H1 (cell line): Measurements from ENCODE around the gene NAALADL1. TPM values are rescaled to one million over a fixed set of nuclear protein-coding genes. Genes with fewer than 3 reads are reported as not detected.

ENCODE experiments used
- CTCF ChIA-PET: fragments of 300-600 bp; sonication (Branson Sonifier 250); formaldehyde crosslinking; loops from one replicate; lab custom pipeline; 2021; ENCODE audit not compliant: partially characterized antibody; lab: Charles Lee
- POLR2A ChIA-PET: fragments of 300-600 bp; sonication (Branson Sonifier 250); formaldehyde crosslinking; loops from one replicate; lab custom pipeline; 2021; ENCODE audit warnings: inconsistent platforms; ENCODE audit not compliant: partially characterized antibody; lab: Charles Lee
- DNase-seq, 2 experiments: peaks; one replicate each; pipeline versions ENCODE4 v3.0.0 to v3.0.0-alpha.2; 2010 to 2022; ENCODE audit warnings: low spot score in 2 of 2, low read depth in 1 of 2, mixed read lengths in 1 of 2
- FAIRE-seq: peaks from 2 replicates; lab custom pipeline; 2011; peaks lifted over from hg19 to GRCh38; lab: Jason Lieb, UNC
- H2AFZ ChIP-seq: 2 replicates; pipeline ENCODE4 v1.8.1; 2012; ENCODE audit warnings: low read length, inconsistent platforms
- H2AK5ac ChIP-seq: 2 replicates; pipeline ENCODE4 v1.6.1; 2013; ENCODE audit warnings: low read depth, low read length
- H2BK120ac ChIP-seq: replicated peaks from 2 replicates; pipeline ENCODE3; 2013; ENCODE audit warnings: low read depth, low read length, inconsistent platforms
- H2BK12ac ChIP-seq: 2 replicates; pipeline ENCODE4 v1.6.1; 2013; ENCODE audit warnings: low read depth, low read length
- H2BK15ac ChIP-seq: 2 replicates; pipeline ENCODE4 v1.6.1; 2013; ENCODE audit warnings: low read length
- H2BK20ac ChIP-seq: 2 replicates; pipeline ENCODE4 v1.6.1; 2013; ENCODE audit warnings: low read length
- H2BK5ac ChIP-seq: 2 replicates; pipeline ENCODE4 v1.6.1; 2013; ENCODE audit warnings: low read depth, low read length
- H3K14ac ChIP-seq: 2 replicates; pipeline ENCODE4 v1.6.1; 2013; ENCODE audit warnings: inconsistent platforms; ENCODE audit not compliant: insufficient read length
- H3K18ac ChIP-seq: 2 replicates; pipeline ENCODE4 v1.6.1; 2013; ENCODE audit warnings: low read length; ENCODE audit errors: extremely low read depth
- H3K23ac ChIP-seq: 2 replicates; pipeline ENCODE4 v1.6.1; 2013; ENCODE audit warnings: inconsistent platforms; ENCODE audit not compliant: insufficient read length
- H3K23me2 ChIP-seq: 2 replicates; pipeline ENCODE4 v1.6.1; 2013; ENCODE audit warnings: low read depth, low read length
- H3K27ac ChIP-seq: 2 replicates; pipeline ENCODE4 v1.6.1; 2011; ENCODE audit warnings: low read depth, low read length, inconsistent platforms
- H3K27me3 ChIP-seq, 4 experiments: replicated peaks in 1 of 4; 1 replicate in 1 of 4; 2 replicates in 3 of 4; pipeline versions ENCODE4 v1.6.1 to v1.8.1; 2011 to 2013; ENCODE audit warnings: low read length in 3 of 4, mild to moderate bottlenecking in 3 of 4, inconsistent platforms in 2 of 4, mixed read lengths in 2 of 4, moderate library complexity in 1 of 4; ENCODE audit not compliant: control insufficient read depth in 3 of 4, insufficient read depth in 3 of 4; ENCODE audit errors: extremely low read depth in 1 of 4
- H3K36me3 ChIP-seq, 4 experiments: 2 replicates each; pipeline versions ENCODE4 v1.6.1 to v1.8.1; 2011 to 2013; ENCODE audit warnings: mild to moderate bottlenecking in 4 of 4, low read length in 3 of 4, moderate library complexity in 2 of 4, control low read depth in 1 of 4, inconsistent platforms in 1 of 4; ENCODE audit not compliant: insufficient read depth in 4 of 4, control insufficient read depth in 2 of 4
- H3K4ac ChIP-seq: replicated peaks from 2 replicates; pipeline ENCODE3; 2013; ENCODE audit warnings: low read length, low read depth, mixed read lengths, inconsistent platforms; ENCODE audit not compliant: insufficient read length
- H3K4me1 ChIP-seq, 4 experiments: replicated peaks in 1 of 4; 1 replicate in 1 of 4; 2 replicates in 3 of 4; pipeline versions ENCODE4 v1.6.1 to v1.8.1; 2011 to 2013; ENCODE audit warnings: low read length in 3 of 4, inconsistent platforms in 2 of 4, mixed read lengths in 1 of 4; ENCODE audit not compliant: insufficient read depth in 4 of 4, control insufficient read depth in 3 of 4
- H3K4me2 ChIP-seq, 2 experiments: 2 replicates each; pipeline versions ENCODE4 v1.6.1 to v1.8.1; 2011 to 2013; ENCODE audit warnings: low read depth in 2 of 2, low read length in 2 of 2, control low read depth in 1 of 2, inconsistent platforms in 1 of 2, mild to moderate bottlenecking in 1 of 2; ENCODE audit not compliant: insufficient read depth in 1 of 2
- H3K4me3 ChIP-seq, 4 experiments: fragments of 200-600, 300-600 bp in 1 of 4; sonication (generic), shearing (Covaris generic), sonication (Bioruptor Twin) in 1 of 4; 2 replicates each; pipeline versions ENCODE4 v1.5.1 to v1.8.1; 2011 to 2016; ENCODE audit warnings: low read length in 4 of 4, low read depth in 3 of 4, control low read depth in 2 of 4, inconsistent platforms in 2 of 4, mild to moderate bottlenecking in 2 of 4, mixed read lengths in 1 of 4, moderate library complexity in 1 of 4; ENCODE audit not compliant: insufficient read depth in 2 of 4; ENCODE audit errors: extremely low read depth in 1 of 4
- H3K56ac ChIP-seq: replicated peaks from 2 replicates; pipeline ENCODE3; 2013; ENCODE audit warnings: low read depth, mild to moderate bottlenecking, mixed read lengths, low read length, inconsistent platforms; ENCODE audit not compliant: insufficient read length
- H3K79me1 ChIP-seq: 2 replicates; pipeline ENCODE4 v1.6.1; 2013; ENCODE audit warnings: low read depth, low read length, control low read depth
- H3K79me2 ChIP-seq, 2 experiments: 2 replicates each; pipeline versions ENCODE4 v1.6.1 to v1.8.1; 2012 to 2013; ENCODE audit warnings: low read length in 2 of 2, mild to moderate bottlenecking in 2 of 2, inconsistent platforms in 1 of 2; ENCODE audit not compliant: insufficient read depth in 2 of 2, control insufficient read depth in 1 of 2
- H3K9ac ChIP-seq, 4 experiments: replicated peaks in 1 of 4; 1 replicate in 1 of 4; 2 replicates in 3 of 4; pipeline versions ENCODE4 v1.6.1 to v1.8.1; 2011 to 2013; ENCODE audit warnings: low read depth in 3 of 4, low read length in 3 of 4, control low read depth in 2 of 4, mild to moderate bottlenecking in 2 of 4, moderate library complexity in 2 of 4, inconsistent platforms in 1 of 4; ENCODE audit errors: extremely low read depth in 1 of 4
- H3K9me3 ChIP-seq, 2 experiments: 2 replicates each; pipeline versions ENCODE4 v1.6.1 to v1.8.1; 2012 to 2013; ENCODE audit warnings: mild to moderate bottlenecking in 2 of 2, moderate library complexity in 2 of 2, control low read depth in 1 of 2, inconsistent platforms in 1 of 2, low read depth in 1 of 2, low read length in 1 of 2, mixed read lengths in 1 of 2; ENCODE audit not compliant: insufficient read depth in 2 of 2
- H4K20me1 ChIP-seq, 2 experiments: replicated peaks in 1 of 2; 2 replicates each; pipeline versions ENCODE3 to v1.8.1; 2011 to 2013; ENCODE audit warnings: inconsistent platforms in 2 of 2, low read length in 2 of 2, mild to moderate bottlenecking in 1 of 2; ENCODE audit not compliant: insufficient read depth in 2 of 2, control insufficient read depth in 1 of 2
- H4K5ac ChIP-seq: 2 replicates; pipeline ENCODE4 v1.6.1; 2013; ENCODE audit warnings: low read length, low read depth, mixed read lengths, inconsistent platforms; ENCODE audit not compliant: insufficient read length
- H4K8ac ChIP-seq: 2 replicates; pipeline ENCODE4 v1.8.0; 2013; ENCODE audit warnings: mild to moderate bottlenecking, moderate library complexity, low read length, inconsistent platforms; ENCODE audit not compliant: insufficient read depth; ENCODE audit errors: extremely low read depth
- H4K91ac ChIP-seq: replicated peaks from 2 replicates; pipeline ENCODE3; 2013; ENCODE audit warnings: low read length, mixed read lengths, inconsistent platforms; ENCODE audit not compliant: insufficient read length
- KDM5A ChIP-seq: fragments of 200-600 bp; IDR thresholded peaks from 2 replicates; pipeline ENCODE4 v1.7.1; 2012; ENCODE audit warnings: mild to moderate bottlenecking, low read length, inconsistent platforms, mixed read lengths
- WGBS, 2 experiments: shearing (Covaris generic) in 1 of 2; methylation state at CpG; one replicate each; pipeline versions ENCODE4 v1.1.6 to v1.1.7; 2013 to 2015; ENCODE audit warnings: low lambda C conversion rate in 2 of 2, mixed read lengths in 2 of 2, inconsistent platforms in 1 of 2, low coverage in 1 of 2, missing lambda C conversion rate in 1 of 2; ENCODE audit not compliant: insufficient replicate concordance in 2 of 2, insufficient coverage in 1 of 2, insufficient read length in 1 of 2; ENCODE audit errors: extremely low coverage in 1 of 2, missing lambda C conversion rate in 1 of 2; 5-methylcytosine and 5-hydroxymethylcytosine counted together
- polyA plus RNA-seq, 7 experiments: library from polyadenylated mRNA; depleted of rRNA in 3 of 7; stranded (reverse) in 5 of 7; unstranded in 2 of 7; fragments of >200 nt in 5 of 7; fragments of 200-250 nt in 2 of 7; gene quantifications; 1 replicate in 5 of 7; 2 replicates in 1 of 7; 4 replicates in 1 of 7; pipeline versions ENCODE4 v1.2.1 to v1.2.3, GENCODE V29; 2011 to 2013; ENCODE audit warnings: missing spikeins in 2 of 7, mixed read lengths in 2 of 7
- total RNA-seq: library from RNA; stranded (reverse); fragmentation: NEBNext Ultra II Directional; extraction: Animal tissue kit (Norgen Biotek cat#: 25700); gene quantifications from 2 replicates; pipeline ENCODE4 v1.2.1, GENCODE V29; 2021
- TF ChIP-seq, protein P1 (sequence below): IDR thresholded peaks from 2 replicates; pipeline ENCODE4 v1.6.1; 2012; ENCODE audit warnings: inconsistent platforms

The NAALADL1 gene
- total and polyA plus RNA-seq, 2 of the 8 experiments (the other 6 are each of a cell fraction or from before 2014, with no cell fraction given): 7.5 to 9.9 TPM

DNA sequence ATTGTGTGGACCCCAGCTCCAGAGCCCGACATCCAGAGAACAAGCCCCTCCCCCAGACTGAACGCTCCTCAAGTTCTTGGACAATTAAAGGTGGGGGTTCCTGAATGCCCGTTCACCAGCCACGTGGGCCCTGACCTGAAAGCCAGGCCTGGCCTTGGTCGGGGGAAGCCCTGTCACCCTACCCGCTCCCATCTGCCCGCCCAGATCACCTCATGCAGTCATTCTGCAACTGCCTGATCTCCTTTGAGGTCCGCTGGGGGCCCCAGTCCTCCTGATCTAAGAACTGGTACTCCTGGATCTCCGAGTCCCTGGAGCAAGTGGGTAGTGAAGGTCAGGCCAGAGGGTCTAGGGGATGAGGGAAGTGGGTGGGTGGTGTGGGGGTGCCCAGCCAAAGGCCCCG, 9.1 kb upstream of the NAALADL1 start:
- no peak overlapping the region; the same call in 1 of the 2 replicates for H2AFZ ChIP-seq
- no peak overlapping the region for H3K56ac ChIP-seq
- no peak overlapping the region for H2AK5ac ChIP-seq
- TF ChIP-seq, protein P1, sequence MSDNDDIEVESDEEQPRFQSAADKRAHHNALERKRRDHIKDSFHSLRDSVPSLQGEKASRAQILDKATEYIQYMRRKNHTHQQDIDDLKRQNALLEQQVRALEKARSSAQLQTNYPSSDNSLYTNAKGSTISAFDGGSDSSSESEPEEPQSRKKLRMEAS: peak; percentile 8; the same call in 1 of the 2 replicates
- no peak for TF ChIP-seq KDM5A
- ChIA-PET CTCF (interaction anchor here (2.0 to 3.1 kb wide), 2 partner anchors 10 kb away, joined by 6 to 21 read pairs; no protein-coding TSS in a partner anchor), POLR2A (interaction anchor here (1.0 to 21.6 kb wide), 3 partner anchors 9 to 25 kb away, joined by 4 to 230 read pairs (median 21); partner anchors contain the start of gene VPS51)
- peak overlapping the region; percentile 69; the same call in 1 of the 2 replicates for H2BK5ac ChIP-seq
- peak overlapping the region; percentile 31 to 55; a peak in 3 of 4 replicates for H3K4me2 ChIP-seq
- H3K27me3 ChIP-seq: no peaks in the 10 kb centered on the region
- H3K18ac ChIP-seq: peak overlapping the region; percentile 87
- DNase-seq (no peak), FAIRE-seq (no peak)
- H3K23me2 ChIP-seq: no peaks in the 10 kb centered on the region
- peak overlapping the region; percentile 63 for H4K91ac ChIP-seq
- no peak overlapping the region for H3K23ac ChIP-seq
- H2BK120ac ChIP-seq: no peak overlapping the region
- peak overlapping the region; percentile 61; the same call in 1 of the 2 replicates for H2BK15ac ChIP-seq
- H3K79me1 ChIP-seq: no peaks in the 10 kb centered on the region
- H3K14ac ChIP-seq: no peak overlapping the region
- no peaks in the 10 kb centered on the region for H3K79me2 ChIP-seq
- H3K4ac ChIP-seq: peak overlapping the region; percentile 76
- no peaks in the 10 kb centered on the region for H4K20me1 ChIP-seq
- peak overlapping the region; percentile 90; the same call in 1 of the 2 replicates for H2BK12ac ChIP-seq
- H3K4me3 ChIP-seq: peak overlapping the region in 1 of 4 experiments; percentile 34; a peak in 1 of 8 replicates
- H3K9me3 ChIP-seq: no peaks in the 10 kb centered on the region
- no peak overlapping the region for H2BK20ac ChIP-seq
- 86% methylated on average over 8 of the region's 10 CpGs; no CpG with 5 or more reads in 1 of the 2 experiments for WGBS, 2 experiments
- 0 out of 7 replicates have a peak overlapping the region, but pooled peaks of 1 of the 4 experiments have one; percentile 1 for H3K9ac ChIP-seq
- H4K8ac ChIP-seq: 0 out of 2 replicates have a peak overlapping the region, but pooled peaks have one; percentile 81
- no peaks in the 10 kb centered on the region for H3K36me3 ChIP-seq
- H3K4me1 ChIP-seq: peaks cover 5 to 23% (median 17%) of the 10 kb centered on the region in 4 experiments
- H3K27ac ChIP-seq: peak overlapping the region; percentile 71; the same call in 1 of the 2 replicates
- no peak overlapping the region for H4K5ac ChIP-seq
